ENCODE results near the gene POMT1. TPM values are rescaled to one million over a fixed set of nuclear protein-coding genes. Genes with fewer than 3 reads are reported as not detected.
"Not testable (repeated sequence)": the region's sequence is repeated elsewhere in the genome, so short reads cannot be mapped to it uniquely, and the experiment has no call there.

POMT1 gene
- total and polyA plus RNA-seq, 2 experiments from 2014 or later = 35.3 to 44.8 TPM

DNA sequence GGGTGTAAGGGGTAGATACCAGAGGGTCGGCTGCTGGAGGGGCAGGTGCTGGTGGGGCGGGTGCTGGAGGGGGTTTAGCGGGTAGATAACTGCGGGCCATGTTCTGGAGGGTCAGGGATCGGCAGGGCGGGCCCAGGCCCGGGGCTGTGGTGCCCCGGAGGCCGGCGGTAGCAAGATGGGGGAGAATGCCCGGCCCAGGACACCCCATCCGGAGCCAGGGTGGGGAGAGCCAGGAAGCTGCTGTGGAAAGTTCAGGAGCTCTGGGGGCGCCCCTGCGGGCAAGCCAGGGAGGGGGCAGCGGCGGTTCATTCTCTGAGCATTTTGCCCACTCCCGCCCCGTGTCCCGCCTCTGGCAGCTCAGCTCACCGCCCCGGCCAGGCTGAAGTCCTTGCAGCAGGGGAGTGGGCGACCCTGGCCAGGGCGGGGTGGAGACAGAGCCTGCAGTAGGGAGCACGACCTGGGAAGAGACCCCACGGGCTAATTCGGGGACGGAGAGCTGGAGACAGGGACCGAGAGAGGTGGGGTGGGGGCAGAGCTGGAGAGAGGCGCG, 43.1 kb downstream of the POMT1 start:
- Histone ChIP-seq H3K27me3 (no peaks in the 10 kb centered on the region), H4K20me1 (ENCODE audit: insufficient read depth, poor library complexity, severe bottlenecking) (no peaks in the 10 kb centered on the region), H2AFZ (no peak overlapping the region), H3K4me3 (no peak overlapping the region), H3K79me2 (no peaks in the 10 kb centered on the region), H3K4me1 (ENCODE audit: insufficient read depth) (no peaks in the 10 kb centered on the region), H3K9me3 (ENCODE audit: low read depth) (peaks cover 9% of the 10 kb centered on the region), H3K9me2 (replicated peaks; ENCODE audit: insufficient read depth) (no peaks in the 10 kb centered on the region), H3K36me3 (replicated peaks; ENCODE audit: insufficient read depth, low read depth) (no peaks in the 10 kb centered on the region), H3K27ac (no peak overlapping the region), H3K4me2 (peak overlapping the region; percentile 68)
- DNase-seq (ENCODE audit: low spot score) = no peak
- TF ChIP-seq EZH2 (IDR thresholded peaks at IDR 0.05; ENCODE audit: borderline replicate concordance) (no peak), EZH2phosphoT487 (IDR thresholded peaks at IDR 0.05; ENCODE audit: low read depth, severe bottlenecking, unreplicated experiment) (no peak)
- TF ChIP-seq, protein P1, sequence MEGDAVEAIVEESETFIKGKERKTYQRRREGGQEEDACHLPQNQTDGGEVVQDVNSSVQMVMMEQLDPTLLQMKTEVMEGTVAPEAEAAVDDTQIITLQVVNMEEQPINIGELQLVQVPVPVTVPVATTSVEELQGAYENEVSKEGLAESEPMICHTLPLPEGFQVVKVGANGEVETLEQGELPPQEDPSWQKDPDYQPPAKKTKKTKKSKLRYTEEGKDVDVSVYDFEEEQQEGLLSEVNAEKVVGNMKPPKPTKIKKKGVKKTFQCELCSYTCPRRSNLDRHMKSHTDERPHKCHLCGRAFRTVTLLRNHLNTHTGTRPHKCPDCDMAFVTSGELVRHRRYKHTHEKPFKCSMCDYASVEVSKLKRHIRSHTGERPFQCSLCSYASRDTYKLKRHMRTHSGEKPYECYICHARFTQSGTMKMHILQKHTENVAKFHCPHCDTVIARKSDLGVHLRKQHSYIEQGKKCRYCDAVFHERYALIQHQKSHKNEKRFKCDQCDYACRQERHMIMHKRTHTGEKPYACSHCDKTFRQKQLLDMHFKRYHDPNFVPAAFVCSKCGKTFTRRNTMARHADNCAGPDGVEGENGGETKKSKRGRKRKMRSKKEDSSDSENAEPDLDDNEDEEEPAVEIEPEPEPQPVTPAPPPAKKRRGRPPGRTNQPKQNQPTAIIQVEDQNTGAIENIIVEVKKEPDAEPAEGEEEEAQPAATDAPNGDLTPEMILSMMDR (IDR thresholded peaks at IDR 0.05; ENCODE audit: poor library complexity) = no peak
- WGBS (ENCODE audit: low lambda C conversion rate, missing lambda C conversion rate) = 82% methylated on average over 14 of the region's 30 CpGs

DNA sequence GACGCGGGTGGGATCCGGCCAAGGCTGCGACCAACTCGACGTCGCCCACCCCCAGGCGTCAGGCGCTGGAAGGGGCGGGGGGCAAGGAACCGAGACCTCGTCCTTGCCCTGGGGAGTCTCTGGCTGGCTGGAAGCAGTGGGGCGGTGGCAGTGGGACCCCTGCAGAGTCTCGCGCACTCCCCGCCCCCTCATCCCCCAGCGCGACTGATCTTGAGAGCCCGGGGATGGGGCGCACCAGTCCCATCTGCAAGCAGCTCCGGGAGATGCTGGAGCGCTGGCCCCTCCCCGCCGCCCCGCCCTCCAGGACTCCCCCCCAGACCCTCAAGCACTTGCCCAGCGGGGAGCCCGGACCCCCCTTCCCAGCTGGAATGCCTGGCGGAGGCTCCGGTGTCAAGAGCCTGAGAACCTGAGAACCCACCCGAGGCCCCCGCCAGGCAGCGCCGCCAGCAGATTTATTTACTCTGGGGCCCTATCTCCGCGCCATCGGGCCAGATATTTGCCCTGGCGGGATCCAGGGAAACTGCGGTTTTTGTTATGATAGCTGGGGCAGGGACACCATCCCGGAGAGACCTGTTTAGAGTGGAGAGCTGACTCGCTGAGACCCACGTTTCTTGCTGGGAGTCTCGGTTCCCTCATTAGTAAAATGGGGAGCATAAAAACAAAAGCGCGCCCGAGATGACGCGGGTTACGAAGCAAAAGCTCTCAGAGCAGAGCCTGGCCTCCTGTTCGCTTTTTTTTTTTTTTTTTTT, 43.8 kb downstream of the POMT1 start:
- H3K9me2 ChIP-seq (replicated peaks; ENCODE audit: insufficient read depth) = no peaks in the 10 kb centered on the region
- DNase-seq (ENCODE audit: low spot score) = no peak
- no peak overlapping the region for H3K27ac ChIP-seq
- H3K36me3 ChIP-seq (replicated peaks; ENCODE audit: insufficient read depth, low read depth) = no peaks in the 10 kb centered on the region
- TF ChIP-seq EZH2 (IDR thresholded peaks at IDR 0.05; ENCODE audit: borderline replicate concordance) (no peak), EZH2phosphoT487 (IDR thresholded peaks at IDR 0.05; ENCODE audit: low read depth, severe bottlenecking, unreplicated experiment) (no peak)
- TF ChIP-seq, protein P1 (IDR thresholded peaks at IDR 0.05; ENCODE audit: poor library complexity) = no peak
- 64% methylated on average over 20 of the region's 49 CpGs for WGBS (ENCODE audit: low lambda C conversion rate, missing lambda C conversion rate)
- no peak overlapping the region for H3K4me3 ChIP-seq
- H3K4me1 ChIP-seq (ENCODE audit: insufficient read depth) = no peaks in the 10 kb centered on the region
- no peaks in the 10 kb centered on the region for H4K20me1 ChIP-seq (ENCODE audit: insufficient read depth, poor library complexity, severe bottlenecking)
- H3K79me2 ChIP-seq = no peaks in the 10 kb centered on the region
- H3K9me3 ChIP-seq (ENCODE audit: low read depth) = peaks cover 9% of the 10 kb centered on the region
- H3K27me3 ChIP-seq = no peaks in the 10 kb centered on the region
- H2AFZ ChIP-seq = no peak overlapping the region
- H3K4me2 ChIP-seq = peak overlapping the region; percentile 68

DNA sequence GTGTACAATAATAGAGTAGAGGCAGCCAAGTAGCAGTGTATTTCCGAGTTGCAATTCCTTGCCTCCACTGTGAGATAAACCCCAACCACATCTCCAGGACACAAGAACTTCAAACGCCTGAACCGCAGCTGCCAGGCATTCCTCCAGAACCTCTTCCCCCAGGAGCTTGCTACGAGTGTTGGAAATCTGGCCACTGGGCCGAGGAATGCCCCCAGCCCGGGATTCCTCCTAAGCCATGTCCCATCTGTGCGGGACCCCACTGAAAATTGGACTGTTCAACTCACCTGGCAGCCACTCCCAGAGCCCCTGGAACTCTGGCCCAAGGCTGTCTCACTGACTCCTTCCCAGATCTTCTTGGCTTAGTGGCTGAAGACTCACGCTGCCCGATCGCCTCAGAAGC, 46.5 kb downstream of the POMT1 start:
- not testable (repeated sequence) for H3K79me2 ChIP-seq; H3K9me2 ChIP-seq (replicated peaks; ENCODE audit: insufficient read depth); H3K4me3 ChIP-seq; H3K4me2 ChIP-seq; H3K9me3 ChIP-seq (ENCODE audit: low read depth); H4K20me1 ChIP-seq (ENCODE audit: insufficient read depth, poor library complexity, severe bottlenecking); H3K27ac ChIP-seq; H2AFZ ChIP-seq; H3K4me1 ChIP-seq (ENCODE audit: insufficient read depth); DNase-seq (ENCODE audit: low spot score); H3K36me3 ChIP-seq (replicated peaks; ENCODE audit: insufficient read depth, low read depth)
- WGBS (ENCODE audit: low lambda C conversion rate, missing lambda C conversion rate) = 86% methylated on average over 10 of the region's 10 CpGs
- H3K27me3 ChIP-seq = peaks cover 12% of the 10 kb centered on the region

DNA sequence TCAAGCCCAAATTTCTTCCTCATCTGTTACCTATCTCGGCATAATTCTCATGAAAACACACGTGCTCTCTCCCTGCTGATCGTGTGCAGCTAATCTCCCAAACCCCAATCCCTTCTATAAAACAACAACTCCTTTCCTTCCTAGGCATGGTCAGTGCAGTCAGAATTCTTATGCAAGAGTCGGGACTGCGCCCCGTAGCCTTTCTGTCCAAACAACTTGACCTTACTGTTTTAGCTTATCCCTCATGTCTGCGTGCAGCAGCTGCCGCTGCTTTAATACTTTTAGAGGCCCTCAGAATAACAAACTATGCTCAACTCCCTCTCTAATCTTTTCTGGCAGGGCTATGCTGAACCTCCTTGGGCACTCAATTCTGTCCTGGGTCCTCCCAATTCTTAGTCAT, 47.7 kb downstream of the POMT1 start:
- not testable (repeated sequence) for H3K4me3 ChIP-seq; H3K9me3 ChIP-seq (ENCODE audit: low read depth); H3K79me2 ChIP-seq; H2AFZ ChIP-seq; H4K20me1 ChIP-seq (ENCODE audit: insufficient read depth, poor library complexity, severe bottlenecking); H3K4me2 ChIP-seq; H3K36me3 ChIP-seq (replicated peaks; ENCODE audit: insufficient read depth, low read depth); H3K27ac ChIP-seq; H3K9me2 ChIP-seq (replicated peaks; ENCODE audit: insufficient read depth); H3K4me1 ChIP-seq (ENCODE audit: insufficient read depth); DNase-seq (ENCODE audit: low spot score)
- whole genome bisulfite sequencing (ENCODE audit: low lambda C conversion rate, missing lambda C conversion rate) = 75% methylated on average over 8 of the region's 8 CpGs
- peaks cover 21% of the 10 kb centered on the region for H3K27me3 ChIP-seq
